Lower lobe of right lung (tissue), 2 donors: Measurements from ENCODE around the gene FYN. TPM values are rescaled to one million over a fixed set of nuclear protein-coding genes. Genes with fewer than 3 reads are reported as not detected.

Experiments
- ATAC-seq, 2 donors: fragments of 200-7000 bp; cut with Tn5 transposase; one replicate each; pipeline ENCODE4 v1.9.1; 2020 to 2022; ENCODE audit warnings: mild to moderate bottlenecking in 2 of 2, moderate library complexity in 2 of 2
- DNase-seq: peaks from one replicate; pipeline ENCODE4 v3.0.0-alpha.2; 2020
- H3K27ac ChIP-seq: fragments of 200-600 bp; one replicate; pipeline ENCODE4 v1.8.0; 2022
- H3K27me3 ChIP-seq: fragments of 200-600 bp; one replicate; pipeline ENCODE4 v1.8.0; 2022; ENCODE audit warnings: low read depth
- H3K36me3 ChIP-seq: fragments of 200-600 bp; one replicate; pipeline ENCODE4 v1.8.0; 2022; ENCODE audit warnings: mild to moderate bottlenecking
- H3K4me1 ChIP-seq: fragments of 200-600 bp; one replicate; pipeline ENCODE4 v1.8.0; 2022
- H3K4me3 ChIP-seq: fragments of 200-600 bp; one replicate; pipeline ENCODE4 v1.8.0; 2022; ENCODE audit warnings: mild to moderate bottlenecking
- H3K9me3 ChIP-seq: fragments of 200-600 bp; one replicate; pipeline ENCODE4 v1.8.0; 2022
- intact Hi-C: fragments of 100-400 bp; cut with DNase I; formaldehyde crosslinking; loops from one replicate; pipeline ENCODE4 v1.11.0; 2022
- total RNA-seq: library from RNA; stranded (reverse); fragmentation: NEBNext Ultra II Directional; extraction: Animal tissue kit (Norgen Biotek cat#: 25700); gene quantifications from one replicate; pipeline ENCODE4 v1.2.1, GENCODE V29; 2021
- TF ChIP-seq, protein P1 (sequence below): fragments of 200-600 bp; IDR thresholded peaks from one replicate; pipeline ENCODE4 v1.8.0; 2022; ENCODE audit warnings: antibody characterized with exemption, mild to moderate bottlenecking
- donor health status: DM: no; HTN: yes; CAD: no; lungs with severe emphysema.

FYN gene
- total RNA-seq, 1 donor from 2014 or later, result 99.2 TPM

DNA sequence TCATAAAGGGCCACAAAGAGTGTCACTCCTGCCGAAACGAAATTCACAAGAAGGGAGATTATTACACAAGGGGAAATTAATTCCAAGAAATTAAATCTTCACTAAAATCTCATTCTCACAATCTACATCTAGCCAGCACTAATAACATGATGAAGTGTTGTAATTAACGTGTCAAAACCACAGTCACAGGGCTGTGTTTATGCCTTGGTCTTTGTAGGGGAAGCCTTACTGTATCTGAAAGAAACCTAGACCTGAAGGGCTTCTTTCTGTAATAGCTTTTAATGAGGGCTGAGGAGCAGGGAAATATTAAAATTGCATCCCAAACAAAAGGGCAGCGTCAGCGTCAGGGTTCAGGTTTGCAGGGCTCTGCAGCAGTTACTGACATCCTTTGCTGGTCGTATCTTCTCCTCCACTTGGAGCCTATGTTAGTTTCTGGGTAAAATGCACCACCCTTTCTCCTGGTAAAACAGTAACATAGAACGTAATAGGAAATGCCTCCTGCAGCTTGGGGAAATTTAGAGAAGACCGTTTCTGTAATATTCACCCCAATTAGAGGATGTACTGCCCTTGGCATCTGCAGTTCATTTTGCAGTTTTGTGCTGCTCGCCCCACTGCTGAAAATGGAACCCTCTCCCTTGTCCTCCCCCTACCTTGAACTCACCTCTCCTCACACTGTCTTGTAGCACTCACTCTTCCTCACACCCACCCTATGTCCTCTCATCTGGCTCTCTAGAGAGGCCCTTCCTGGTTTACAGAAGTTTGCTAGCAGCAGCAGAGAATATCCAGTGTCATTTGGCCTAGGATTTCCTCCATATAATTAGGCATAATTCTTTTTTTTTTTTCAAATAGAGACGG is 158.6 kb downstream of the FYN start:
- H3K4me1 ChIP-seq, result peaks cover 28% of the 10 kb centered on the region
- no peak for ATAC-seq

DNA sequence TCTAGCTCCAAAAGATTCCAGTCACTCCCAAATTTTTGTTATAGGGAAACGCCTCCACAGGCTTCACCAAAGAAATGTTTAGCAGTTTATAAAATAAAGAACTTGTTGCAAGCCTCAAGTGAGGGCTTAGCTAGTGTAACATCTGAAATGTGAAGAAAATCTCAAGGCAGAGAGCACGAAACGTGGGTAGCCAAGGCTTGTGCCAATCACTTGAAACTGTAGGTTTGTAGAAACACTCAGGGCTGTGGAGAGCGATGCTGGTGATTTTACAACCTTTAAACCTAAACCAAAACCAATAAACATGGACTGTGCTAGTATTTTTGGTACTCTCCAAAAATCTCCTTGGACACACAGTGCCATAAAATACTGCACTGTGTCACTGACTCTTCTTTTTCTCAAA is 159.4 kb downstream of the FYN start:
- TF ChIP-seq, protein P1, sequence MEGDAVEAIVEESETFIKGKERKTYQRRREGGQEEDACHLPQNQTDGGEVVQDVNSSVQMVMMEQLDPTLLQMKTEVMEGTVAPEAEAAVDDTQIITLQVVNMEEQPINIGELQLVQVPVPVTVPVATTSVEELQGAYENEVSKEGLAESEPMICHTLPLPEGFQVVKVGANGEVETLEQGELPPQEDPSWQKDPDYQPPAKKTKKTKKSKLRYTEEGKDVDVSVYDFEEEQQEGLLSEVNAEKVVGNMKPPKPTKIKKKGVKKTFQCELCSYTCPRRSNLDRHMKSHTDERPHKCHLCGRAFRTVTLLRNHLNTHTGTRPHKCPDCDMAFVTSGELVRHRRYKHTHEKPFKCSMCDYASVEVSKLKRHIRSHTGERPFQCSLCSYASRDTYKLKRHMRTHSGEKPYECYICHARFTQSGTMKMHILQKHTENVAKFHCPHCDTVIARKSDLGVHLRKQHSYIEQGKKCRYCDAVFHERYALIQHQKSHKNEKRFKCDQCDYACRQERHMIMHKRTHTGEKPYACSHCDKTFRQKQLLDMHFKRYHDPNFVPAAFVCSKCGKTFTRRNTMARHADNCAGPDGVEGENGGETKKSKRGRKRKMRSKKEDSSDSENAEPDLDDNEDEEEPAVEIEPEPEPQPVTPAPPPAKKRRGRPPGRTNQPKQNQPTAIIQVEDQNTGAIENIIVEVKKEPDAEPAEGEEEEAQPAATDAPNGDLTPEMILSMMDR, result no peak
- no peak overlapping the region for H3K4me3 ChIP-seq
- ATAC-seq, result no peak
- intact Hi-C loops, result loop anchor here (5.0 kb wide), 1 partner anchor 283 kb away; no protein-coding TSS in a partner anchor
- peaks cover 35% of the 10 kb centered on the region for H3K36me3 ChIP-seq
- H3K27me3 ChIP-seq, result no peaks in the 10 kb centered on the region
- peaks cover 28% of the 10 kb centered on the region for H3K4me1 ChIP-seq
- no peak overlapping the region for H3K27ac ChIP-seq
- no peak for DNase-seq
- no peaks in the 10 kb centered on the region for H3K9me3 ChIP-seq

More for the DNA sequence above, 158.6 kb downstream of the FYN start:
- no peak for DNase-seq
- TF ChIP-seq, protein P1, result no peak
- H3K27me3 ChIP-seq, result no peaks in the 10 kb centered on the region
- intact Hi-C loops, result loop anchor here (5.0 kb wide), 1 partner anchor 283 kb away; no protein-coding TSS in a partner anchor
- peaks cover 36% of the 10 kb centered on the region for H3K36me3 ChIP-seq
- peak overlapping the region; percentile 0 for H3K27ac ChIP-seq
- H3K4me3 ChIP-seq, result no peak overlapping the region
- no peaks in the 10 kb centered on the region for H3K9me3 ChIP-seq

DNA sequence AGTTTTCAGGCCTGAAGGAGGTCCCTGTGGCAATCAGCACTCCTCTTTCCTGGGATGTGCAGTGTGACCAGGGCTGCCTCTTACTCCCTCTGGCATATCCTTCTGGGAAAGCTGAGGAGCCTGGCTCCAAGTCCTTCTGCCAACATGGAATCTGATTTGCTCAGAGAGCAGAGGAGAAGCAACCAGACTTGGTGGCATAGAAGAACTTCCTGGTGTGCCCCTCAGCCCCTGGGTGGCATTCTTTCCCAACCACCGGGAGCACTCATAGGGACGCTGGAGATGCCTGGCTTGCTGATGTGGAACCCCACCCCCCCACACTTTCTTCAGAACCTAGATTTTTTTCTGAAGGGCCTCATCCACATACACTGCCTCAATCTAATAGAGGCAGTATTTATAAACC is 160.0 kb downstream of the FYN start:
- intact Hi-C loops, result loop anchor here (5.0 kb wide), 1 partner anchor 284 kb away; no protein-coding TSS in a partner anchor
- Histone ChIP-seq H3K36me3 (peaks cover 33% of the 10 kb centered on the region), H3K4me3 (no peak overlapping the region), H3K9me3 (no peaks in the 10 kb centered on the region), H3K27ac (peak overlapping the region; percentile 33), H3K27me3 (no peaks in the 10 kb centered on the region), H3K4me1 (peaks cover 28% of the 10 kb centered on the region)
- ATAC-seq (no peak), DNase-seq (no peak)
- TF ChIP-seq, protein P1, result no peak

DNA sequence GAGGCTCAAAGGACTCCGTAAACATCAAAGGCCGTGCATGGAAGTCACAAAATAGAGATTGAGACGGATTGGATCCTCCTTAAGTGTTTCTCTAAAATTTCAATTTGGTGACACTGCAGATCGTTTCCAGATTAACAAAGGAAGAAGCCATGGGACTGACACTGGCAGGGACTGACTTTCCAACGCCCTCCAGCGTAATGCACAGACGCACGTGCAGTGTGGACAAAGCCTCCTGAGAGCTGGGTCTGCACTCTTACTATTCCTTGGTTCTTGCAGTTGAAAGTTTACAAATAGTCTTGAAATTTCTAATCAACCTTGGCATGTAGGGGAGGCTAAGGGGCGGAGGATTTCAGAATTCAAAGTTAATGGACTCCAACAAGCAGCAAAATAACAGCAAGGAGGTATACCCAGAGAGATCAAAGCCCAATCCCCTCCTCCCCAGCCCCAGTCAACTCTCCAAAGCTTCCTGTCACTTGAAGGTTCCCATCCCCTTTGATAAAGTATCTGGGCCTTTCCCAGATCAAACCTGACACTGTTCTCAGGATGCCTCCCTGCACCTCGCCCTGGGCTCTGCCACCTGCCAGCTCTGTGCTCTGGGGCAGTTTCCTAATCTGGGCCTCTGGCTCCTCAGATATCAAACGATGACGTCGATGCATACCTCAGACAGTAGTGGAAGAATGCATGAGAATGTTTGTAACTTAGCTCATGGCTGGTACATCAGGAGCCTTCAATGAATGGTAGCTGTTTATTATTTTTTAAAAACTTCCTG is 161.1 kb downstream of the FYN start:
- Histone ChIP-seq H3K27me3 (no peaks in the 10 kb centered on the region), H3K9me3 (no peaks in the 10 kb centered on the region), H3K4me3 (no peak overlapping the region), H3K4me1 (peaks cover 29% of the 10 kb centered on the region), H3K36me3 (peaks cover 26% of the 10 kb centered on the region), H3K27ac (peak overlapping the region; percentile 33)
- intact Hi-C loops, result loop anchor here (5.0 kb wide), 1 partner anchor 285 kb away; no protein-coding TSS in a partner anchor
- ATAC-seq (peak; percentile 47 to 77), DNase-seq (no peak)
- TF ChIP-seq, protein P1, result no peak

DNA sequence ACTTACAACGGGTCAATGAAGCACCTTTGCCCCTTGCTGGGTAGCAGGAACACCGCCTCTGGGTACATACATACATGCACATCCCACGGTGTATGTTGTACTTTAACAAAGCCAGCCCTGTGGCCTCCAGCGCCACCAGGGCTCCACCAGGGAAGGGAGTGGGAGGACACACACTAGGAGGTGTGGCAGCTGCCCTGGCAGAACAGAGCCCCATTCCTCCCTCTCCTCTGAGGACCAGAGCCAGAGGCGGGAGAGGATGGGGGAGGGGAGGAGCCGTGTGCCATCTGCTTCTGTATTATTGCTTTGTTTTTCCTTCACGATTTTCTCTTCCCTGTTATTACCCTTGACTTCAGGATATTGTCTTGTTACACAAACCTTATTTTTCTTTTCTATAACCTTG is 161.8 kb downstream of the FYN start:
- Histone ChIP-seq H3K27me3 (no peaks in the 10 kb centered on the region), H3K9me3 (no peaks in the 10 kb centered on the region), H3K27ac (peak overlapping the region; percentile 33), H3K4me1 (peaks cover 35% of the 10 kb centered on the region), H3K36me3 (peaks cover 26% of the 10 kb centered on the region), H3K4me3 (no peak overlapping the region)
- no peak for DNase-seq
- peak in 1 of 2 donors; percentile 36 for ATAC-seq
- intact Hi-C loops, result loop anchor here (5.0 kb wide), 1 partner anchor 286 kb away; no protein-coding TSS in a partner anchor
- TF ChIP-seq, protein P1, result no peak
